HCT116 (cell line): ENCODE data around the gene ACVR1B.

Source experiments
- ATF3 ChIP-seq: IDR thresholded peaks from 2 replicates; pipeline ENCODE4 v1.6.1; 2012
- CEBPB ChIP-seq: IDR thresholded peaks from 2 replicates; pipeline ENCODE4 v1.6.1; 2012; ENCODE audit warnings: low read depth
- CTCF ChIP-seq, 3 experiments: fragments of 200-600 bp in 1 of 3; sonication (generic) in 1 of 3; IDR thresholded peaks in 2 of 3; conservative IDR thresholded peaks in 1 of 3; 2 replicates each; pipeline ENCODE4 v1.5.1; 2012 to 2017; ENCODE audit warnings: low read depth in 2 of 3, low read length in 2 of 3, antibody characterized with exemption in 1 of 3, borderline replicate concordance in 1 of 3, control low read depth in 1 of 3, mild to moderate bottlenecking in 1 of 3, mixed read lengths in 1 of 3, mixed run types in 1 of 3, moderate library complexity in 1 of 3; ENCODE audit not compliant: insufficient read depth in 1 of 3
- EZH2 ChIP-seq: fragments of 200-600 bp; sonication (generic); IDR thresholded peaks from 2 replicates; pipeline ENCODE4 v1.6.1; 2017; ENCODE audit warnings: antibody characterized with exemption, mixed run types
- EZH2phosphoT487 ChIP-seq: fragments of 200-600 bp; IDR thresholded peaks from 2 replicates; pipeline ENCODE4 v1.6.1; 2018; ENCODE audit warnings: antibody characterized with exemption, borderline replicate concordance
- POLR2A ChIP-seq: IDR thresholded peaks from 2 replicates; pipeline ENCODE4 v1.7.0; 2011; ENCODE audit warnings: borderline replicate concordance; ENCODE audit not compliant: insufficient read depth, insufficient read length; ENCODE audit errors: extremely low read depth
- POLR2AphosphoS5 ChIP-seq: IDR thresholded peaks from 2 replicates; pipeline ENCODE4 v1.6.1; 2011; ENCODE audit warnings: mild to moderate bottlenecking, low read depth, low read length, moderate library complexity
- REST ChIP-seq: IDR thresholded peaks from 2 replicates; pipeline ENCODE4 v1.6.1; 2012; ENCODE audit warnings: low read depth
- SIN3A ChIP-seq: IDR thresholded peaks from 2 replicates; pipeline ENCODE4 v1.6.1; 2012; ENCODE audit warnings: low read depth
- SP1 ChIP-seq: IDR thresholded peaks from 2 replicates; pipeline ENCODE4 v1.6.1; 2012; ENCODE audit warnings: low read depth
- YY1 ChIP-seq: IDR thresholded peaks from 2 replicates; pipeline ENCODE4 v1.6.1; 2011; ENCODE audit warnings: low read length, low read depth, moderate library complexity, mild to moderate bottlenecking; ENCODE audit not compliant: insufficient replicate concordance; ENCODE audit errors: extremely low read depth
- ZNF274 ChIP-seq: fragments of 200-500 bp; sonication (Bioruptor generic); IDR thresholded peaks from 2 replicates; pipeline ENCODE4 v1.6.1; 2014; ENCODE audit warnings: mild to moderate bottlenecking, low read depth, low read length, inconsistent platforms

DNA sequence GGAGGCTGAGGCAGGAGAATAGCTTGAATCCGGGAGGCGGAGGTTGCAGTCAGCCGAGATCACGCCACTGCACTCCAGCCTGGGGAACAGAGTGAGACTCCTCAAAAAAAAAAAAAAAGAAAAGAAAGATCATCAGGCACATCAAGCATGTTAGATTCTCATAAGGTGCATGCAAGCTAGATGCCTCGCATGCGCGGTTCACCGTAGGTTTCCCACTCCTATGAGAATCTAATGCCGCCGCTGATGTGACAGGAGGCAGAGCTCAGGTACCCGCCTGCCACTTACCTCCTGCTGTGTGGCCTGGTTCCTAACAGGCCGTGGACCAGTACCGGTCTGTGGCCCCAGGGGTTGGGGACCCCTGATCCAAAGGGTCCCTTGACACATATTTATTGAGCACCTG lies 7.0 kb downstream of the ACVR1B start:
- TF ChIP-seq CTCF (IDR thresholded peaks at IDR 0.05 in 2 of 3, conservative IDR thresholded peaks at IDR 0.05 in 1 of 3; ENCODE audit: borderline replicate concordance in 1 of 3, insufficient read depth in 1 of 3, low read depth in 2 of 3, low read length in 2 of 3) (no peak), ZNF274 (no peak), REST (no peak), SP1 (no peak), EZH2phosphoT487 (no peak), POLR2A (no peak), ATF3 (no peak), EZH2 (no peak), POLR2AphosphoS5 (no peak), CEBPB (no peak), SIN3A (no peak), YY1 (no peak)
